GM21515 (cell line): ENCODE results near the gene BARD1.
A peak's percentile ranks its signal among the peaks of the same experiment; 100 is the strongest.
"Not testable (repeated sequence)": the region's sequence is repeated elsewhere in the genome, so short reads cannot be mapped to it uniquely, and the experiment has no call there.

Source experiments
- ATAC-seq: cut with Tn5 transposase; IDR thresholded peaks from one replicate; pipeline ENCODE4 v1.9.1; 2021; ENCODE audit not compliant: unreplicated experiment

The BARD1 gene

DNA sequence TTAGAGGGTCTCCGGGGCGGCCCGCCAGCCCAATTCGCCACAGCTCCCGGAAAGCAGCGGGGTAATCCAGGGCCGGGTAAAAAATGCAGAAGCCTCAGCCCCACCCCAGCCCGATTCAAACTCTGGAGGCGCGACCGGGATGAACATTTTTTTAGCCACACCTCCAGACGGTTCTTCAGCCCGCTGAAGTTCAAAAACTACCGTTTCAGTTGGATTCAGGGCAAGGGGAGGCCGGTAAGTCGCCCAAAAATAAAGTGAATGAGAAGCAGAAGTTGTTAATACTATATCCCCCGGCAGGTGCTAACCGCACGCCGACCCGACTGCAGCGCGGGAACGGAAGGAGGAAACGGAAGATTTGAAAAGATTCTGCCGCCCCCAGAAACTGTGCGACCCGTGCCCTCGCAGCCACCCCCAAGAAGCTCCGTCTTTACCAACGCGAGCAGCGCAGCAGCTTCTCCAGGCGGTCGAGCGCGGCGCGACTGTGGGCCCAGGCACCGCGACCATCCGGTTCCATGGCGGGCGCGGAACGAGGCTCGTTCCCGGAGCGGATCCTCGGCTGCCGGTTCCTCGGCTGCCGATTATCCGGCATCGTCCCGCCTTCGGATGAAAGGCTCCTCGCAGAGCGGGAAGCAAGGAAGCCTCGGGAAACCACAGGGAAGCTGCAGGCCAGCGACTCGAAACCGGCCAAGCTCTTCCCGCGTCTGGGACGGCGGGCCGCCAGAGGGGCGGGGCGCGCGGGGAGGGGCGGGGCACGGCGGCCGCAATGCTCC is at the start of gene BARD1:
Gene BARD1 (minus strand): TSS at position 703 of the 770 bp plus-strand sequence. CDS start 114 bp downstream, at position 589.
- ATAC-seq = peak; percentile 24

GRCh38 chr2:214856137-214856536 is 46.7 kb upstream of the BARD1 start:
- ATAC-seq = no peak

DNA sequence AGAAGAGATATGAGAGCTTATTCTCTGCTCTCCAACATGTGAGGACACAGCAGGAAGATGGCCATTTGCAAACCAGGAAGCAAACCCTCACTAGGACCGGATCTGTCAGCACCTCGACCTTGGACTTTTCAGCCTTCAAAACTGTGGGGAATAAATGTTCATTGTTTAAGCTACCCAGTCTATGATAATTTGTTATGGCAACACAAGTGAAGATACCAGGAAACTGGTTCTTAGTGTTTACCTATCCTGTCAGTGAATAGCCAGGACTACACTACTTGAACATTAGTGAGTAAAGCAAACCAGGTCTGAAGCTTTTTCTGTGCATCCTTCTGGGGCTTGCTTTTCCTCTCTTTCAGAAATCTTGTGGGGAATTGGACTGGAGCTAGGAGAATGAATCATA is 44.4 kb upstream of the BARD1 start:
- ATAC-seq = no peak

DNA sequence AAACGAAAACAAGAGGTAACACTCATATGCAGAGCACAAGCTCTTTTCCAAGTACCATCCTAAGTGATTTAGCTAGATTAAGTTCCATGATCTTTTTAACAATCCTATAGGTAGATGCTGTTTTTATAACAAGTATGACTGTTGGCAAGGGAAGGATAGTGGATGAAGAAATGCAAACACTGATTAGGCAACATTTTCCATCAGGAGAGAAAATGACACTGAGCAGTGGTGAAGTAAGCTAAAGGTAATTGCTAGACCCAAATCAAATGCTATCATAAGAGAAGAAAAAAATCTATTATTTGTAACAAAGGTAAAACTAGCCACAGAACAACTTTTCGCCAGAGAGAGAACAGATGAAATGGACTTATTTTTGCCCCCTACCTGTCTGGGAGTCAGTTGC is 34.3 kb upstream of the BARD1 start:
- ATAC-seq = no peak

GRCh38 chr2:214839464-214839863 is 30.0 kb upstream of the BARD1 start:
- peak; percentile 56 for ATAC-seq

- ATAC-seq = no peak
Measured at GRCh38 chr2:214837466-214837865, 28.0 kb upstream of the BARD1 start.

DNA sequence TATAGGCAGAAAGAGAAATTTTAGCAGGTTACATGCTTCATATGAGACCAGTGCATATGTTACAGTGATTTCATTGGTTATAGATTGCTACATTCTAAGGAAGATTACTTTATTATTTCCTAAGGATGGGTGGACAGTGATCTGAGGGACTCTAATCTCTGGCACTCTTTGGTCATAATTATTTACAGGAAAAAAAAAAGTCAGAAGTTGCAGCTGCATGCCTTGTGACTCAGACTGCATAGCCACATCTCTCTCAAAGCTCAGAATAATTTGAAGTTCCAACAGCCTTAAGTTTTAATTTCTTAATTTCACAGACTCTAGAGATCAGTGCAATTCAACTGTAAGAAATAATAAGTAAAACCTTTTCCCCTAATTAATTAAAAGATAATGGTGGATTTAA is 27.1 kb upstream of the BARD1 start:
- ATAC-seq = no peak

DNA sequence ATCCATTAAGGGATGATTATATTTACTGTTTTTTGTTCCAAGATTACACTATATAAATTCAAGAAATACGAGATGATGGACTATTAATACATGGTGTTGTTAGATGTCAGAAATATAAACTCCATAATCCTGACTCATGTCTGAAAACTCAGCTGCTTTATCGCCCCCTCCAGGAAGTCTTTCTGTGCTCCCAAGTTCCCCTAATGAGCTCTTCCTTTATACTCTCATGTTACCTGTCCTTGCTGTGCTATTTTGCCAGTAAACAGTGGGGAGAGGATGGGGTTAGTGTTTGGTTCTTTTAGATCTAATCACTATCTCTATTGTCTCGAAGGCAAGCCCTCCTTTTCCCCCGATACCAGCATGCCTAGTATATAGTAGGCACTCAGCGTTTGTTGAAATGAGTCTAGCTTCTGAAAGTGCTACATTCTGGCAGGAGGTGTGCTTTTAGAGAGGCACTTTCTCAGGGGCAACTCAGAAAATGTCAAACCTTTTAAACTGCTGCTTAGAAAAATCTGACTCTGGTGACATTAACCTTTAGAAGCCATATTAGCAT is 21.4 kb upstream of the BARD1 start:
- ATAC-seq = no peak

GRCh38 chr2:214816008-214816533 is 6.6 kb upstream of the BARD1 start:
- no peak for ATAC-seq

GRCh38 chr2:214810671-214811070 is 1.2 kb upstream of the BARD1 start:
- ATAC-seq = no peak

DNA sequence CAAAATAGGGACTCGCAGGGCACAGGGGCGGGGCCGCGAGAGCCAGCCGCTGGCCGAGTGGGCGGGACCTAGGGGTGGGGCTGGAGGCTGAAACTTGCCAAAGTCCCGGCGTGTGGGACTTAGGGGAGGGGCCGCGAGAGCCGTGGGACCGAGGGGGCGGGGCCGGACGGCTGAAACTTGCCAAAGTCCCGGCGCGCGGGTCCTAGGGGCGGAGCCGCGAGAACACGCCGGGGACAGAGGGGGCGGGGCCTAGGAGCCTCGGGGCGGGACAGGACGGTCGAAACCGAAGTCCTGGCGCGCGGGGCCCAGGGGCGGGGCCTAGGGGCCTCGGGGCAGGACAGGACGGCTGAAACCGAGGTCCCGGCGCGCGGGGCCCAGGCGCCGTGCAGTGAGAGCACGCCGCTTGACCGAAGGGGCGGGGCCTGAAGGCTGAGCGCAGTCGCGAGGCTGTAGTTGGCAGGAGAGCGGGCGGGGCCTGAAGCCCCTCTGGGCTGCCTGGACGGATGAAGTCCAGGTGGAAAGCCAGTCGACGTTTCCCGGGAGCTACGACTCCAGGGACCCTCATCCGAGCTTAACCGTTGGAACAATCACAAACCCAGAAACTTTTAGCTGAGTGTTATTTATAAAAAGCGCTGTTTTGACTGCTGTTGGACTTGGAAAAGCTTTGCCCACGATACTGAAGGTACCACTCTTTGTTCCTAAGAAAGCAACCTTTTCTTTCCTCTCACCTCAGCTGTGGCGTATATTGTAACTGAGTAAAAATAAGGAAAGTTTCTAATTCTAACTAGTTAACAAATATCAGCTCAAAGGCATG is 475 bp upstream of the BARD1 start:
- peak; percentile 87 for ATAC-seq

GRCh38 chr2:214807653-214808052 is 1.8 kb downstream of the BARD1 start:
- ATAC-seq = no peak

DNA sequence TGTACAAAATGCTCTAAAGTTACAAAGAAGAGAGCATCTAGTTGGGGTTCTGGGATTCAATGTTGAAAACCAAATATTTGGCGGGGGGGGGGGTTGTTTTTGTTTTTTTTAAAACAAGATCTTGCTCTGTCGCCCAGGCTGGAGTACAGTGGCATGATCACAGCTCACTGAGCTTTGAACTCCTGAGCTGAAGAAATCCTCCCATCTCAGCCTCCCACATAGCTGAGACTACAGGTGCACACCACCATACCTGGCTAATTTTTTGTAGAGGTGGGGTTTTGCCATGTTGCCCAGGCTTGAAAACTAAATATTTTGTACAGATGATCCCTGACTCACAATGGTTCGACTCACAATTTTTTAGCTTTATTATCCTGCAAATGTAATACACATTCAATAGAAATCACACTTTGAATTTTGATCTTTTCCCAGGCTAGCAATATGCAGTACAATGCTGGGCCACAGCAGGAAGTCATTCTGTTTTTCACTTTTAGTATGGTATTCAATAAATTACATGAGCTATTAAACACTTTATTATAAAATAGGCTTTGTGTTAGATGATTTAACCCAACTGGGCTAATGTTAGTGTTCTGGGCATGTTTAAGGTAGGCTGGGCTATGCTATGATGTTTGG is 7.6 kb downstream of the BARD1 start:
- no peak for ATAC-seq

GRCh38 chr2:214801068-214801467 is 8.4 kb downstream of the BARD1 start:
- ATAC-seq = no peak

DNA sequence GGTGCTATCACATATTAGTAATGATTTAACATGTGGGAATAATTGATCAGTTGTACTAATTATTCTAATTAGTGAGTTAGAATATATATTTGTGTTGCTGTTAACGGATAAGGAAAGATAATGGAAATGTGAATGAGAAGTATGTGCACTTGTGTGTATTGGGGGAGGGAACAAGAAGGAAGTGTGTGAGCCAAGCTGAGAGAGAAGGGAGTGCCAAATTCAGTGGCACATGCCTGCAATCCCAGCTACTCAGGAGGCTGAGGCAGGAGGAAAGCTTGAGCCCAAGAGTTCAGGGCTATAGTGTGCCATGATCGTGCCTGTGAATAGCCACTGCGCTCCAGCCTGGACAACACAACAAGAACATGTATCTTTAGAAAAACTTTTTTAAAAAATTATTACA is 9.3 kb downstream of the BARD1 start:
- no peak for ATAC-seq

GRCh38 chr2:214796911-214797310 is 12.6 kb downstream of the BARD1 start:
- ATAC-seq = no peak

GRCh38 chr2:214783181-214783580 is 26.3 kb downstream of the BARD1 start:
- not testable (repeated sequence) for ATAC-seq

DNA sequence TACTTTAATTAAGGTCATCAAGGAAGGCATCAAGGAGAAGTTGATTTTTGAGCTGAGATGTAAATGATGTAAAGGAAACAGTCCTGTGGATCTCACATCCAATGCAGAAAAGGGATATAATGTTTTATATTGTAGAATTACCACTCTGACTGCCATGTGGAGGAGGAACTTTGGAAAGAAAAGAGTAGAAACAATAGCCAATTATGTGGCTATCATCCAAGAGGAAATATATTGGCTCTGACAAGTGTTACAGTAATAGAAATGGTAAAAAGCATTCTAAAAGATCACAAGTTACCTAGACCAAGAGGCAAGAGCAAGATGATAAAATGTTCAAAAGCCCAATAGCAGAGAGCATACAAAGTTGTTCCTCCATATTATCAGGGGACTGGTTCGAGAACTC is 26.8 kb downstream of the BARD1 start:
- no peak for ATAC-seq

GRCh38 chr2:214781226-214781625 is 28.3 kb downstream of the BARD1 start:
- no peak for ATAC-seq

DNA sequence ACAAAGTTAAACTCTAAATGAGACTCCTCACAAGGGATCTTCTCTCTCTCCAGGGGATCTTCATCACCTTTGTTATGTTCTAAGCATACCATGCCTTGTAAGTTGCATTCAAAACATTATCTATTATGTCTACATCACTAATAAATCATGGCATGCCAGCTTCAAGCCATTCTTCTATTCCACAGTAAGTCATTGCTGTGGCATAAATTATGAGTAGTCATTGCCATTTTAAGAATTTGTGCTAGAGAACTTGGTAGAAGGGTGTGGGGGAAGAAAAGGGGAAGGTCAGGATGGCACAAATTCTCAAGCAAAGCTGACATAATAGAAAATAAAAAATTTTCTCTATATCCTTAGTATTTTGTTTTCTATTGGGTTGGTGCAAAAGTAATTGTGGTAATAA is 33.5 kb downstream of the BARD1 start:
- ATAC-seq = no peak

DNA sequence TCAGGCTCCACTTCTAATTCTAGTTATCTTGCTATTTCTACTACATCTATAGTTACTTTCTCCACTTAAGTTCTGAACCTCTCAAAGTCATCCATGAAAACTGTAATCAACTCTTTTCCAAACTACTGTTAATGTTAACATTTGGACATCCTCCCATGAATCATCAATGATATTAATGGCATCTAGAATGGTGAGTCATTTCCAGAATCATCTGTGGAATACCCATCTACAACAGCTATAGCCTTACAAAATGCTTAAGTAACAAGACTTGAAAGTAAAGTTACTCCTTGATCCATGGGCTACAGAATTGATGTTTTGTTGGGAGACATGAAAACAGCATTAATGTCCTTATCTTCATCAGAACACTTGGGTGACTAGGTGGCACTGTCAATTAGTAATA is 35.4 kb downstream of the BARD1 start:
- ATAC-seq = no peak
